ENCODE results near the gene NT5DC1.

- TF ChIP-seq CTCF (conservative IDR thresholded peaks at IDR 0.05; ENCODE audit: low read length): no peak
- TF ChIP-seq EZH2phosphoT487 (IDR thresholded peaks at IDR 0.05; ENCODE audit: borderline replicate concordance, low read depth, low read length): no peak
Measured at GRCh38 chr6:116145803-116146675, 45.4 kb downstream of the NT5DC1 start.
